Neutrophil (primary cell): ENCODE results near the gene PIEZO1.

ENCODE experiments used
- H3K27ac ChIP-seq: fragments of 200-600 bp; sonication (generic); 2 replicates; pipeline ENCODE4 v1.5.1; 2016; ENCODE audit warnings: mild to moderate bottlenecking, moderate library complexity
- H3K27me3 ChIP-seq: fragments of 200-600 bp; sonication (generic); 2 replicates; pipeline ENCODE4 v1.6.0; 2016; ENCODE audit warnings: mild to moderate bottlenecking
- H3K36me3 ChIP-seq: fragments of 200-600 bp; sonication (generic); 2 replicates; pipeline ENCODE4 v1.5.1; 2017
- H3K4me1 ChIP-seq, 2 experiments: fragments of 200-600 bp in 1 of 2; sonication (generic) in 1 of 2; 1 replicate in 1 of 2; 2 replicates in 1 of 2; pipeline versions ENCODE4 v1.5.1 to v1.6.1; 2013 to 2016; ENCODE audit warnings: low read depth in 1 of 2, low read length in 1 of 2, mild to moderate bottlenecking in 1 of 2, moderate library complexity in 1 of 2; ENCODE audit not compliant: control insufficient read depth in 1 of 2, insufficient read depth in 1 of 2
- H3K4me3 ChIP-seq, 2 experiments: fragments of 200-600 bp in 1 of 2; sonication (generic) in 1 of 2; 1 replicate in 1 of 2; 2 replicates in 1 of 2; pipeline ENCODE4 v1.5.1; 2013 to 2016; ENCODE audit warnings: low read depth in 1 of 2, low read length in 1 of 2, mild to moderate bottlenecking in 1 of 2, moderate library complexity in 1 of 2
- H3K9me3 ChIP-seq: fragments of 200-600 bp; sonication (generic); 2 replicates; pipeline ENCODE4 v1.5.1; 2016
- TF ChIP-seq, protein P1 (sequence below): fragments of 200-600 bp; sonication (generic); IDR thresholded peaks from 2 replicates; pipeline ENCODE4 v1.5.1; 2016; ENCODE audit warnings: antibody characterized with exemption

PIEZO1 gene

DNA sequence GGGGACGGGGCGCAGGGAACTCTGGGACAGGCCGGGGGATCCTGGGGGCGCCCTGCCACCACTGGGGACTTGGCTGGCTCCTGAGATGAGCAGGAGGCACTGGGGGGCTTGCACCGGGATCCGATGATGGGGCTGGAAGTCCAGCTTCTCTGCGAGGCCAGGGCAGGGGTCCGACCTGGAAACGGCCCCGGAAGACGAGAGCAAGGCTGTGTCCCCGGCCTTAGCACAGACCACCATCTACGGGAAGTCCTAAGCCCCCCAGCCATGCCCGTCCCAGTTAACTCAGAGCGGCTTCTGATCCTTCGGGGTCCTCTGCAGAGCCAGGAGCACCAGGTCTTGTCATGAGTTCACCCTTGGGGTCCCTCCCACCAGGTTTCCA is 19.1 kb upstream of the PIEZO1 start:
- H3K4me3 ChIP-seq = peak overlapping the region in 1 of 2 experiments; percentile 82

DNA sequence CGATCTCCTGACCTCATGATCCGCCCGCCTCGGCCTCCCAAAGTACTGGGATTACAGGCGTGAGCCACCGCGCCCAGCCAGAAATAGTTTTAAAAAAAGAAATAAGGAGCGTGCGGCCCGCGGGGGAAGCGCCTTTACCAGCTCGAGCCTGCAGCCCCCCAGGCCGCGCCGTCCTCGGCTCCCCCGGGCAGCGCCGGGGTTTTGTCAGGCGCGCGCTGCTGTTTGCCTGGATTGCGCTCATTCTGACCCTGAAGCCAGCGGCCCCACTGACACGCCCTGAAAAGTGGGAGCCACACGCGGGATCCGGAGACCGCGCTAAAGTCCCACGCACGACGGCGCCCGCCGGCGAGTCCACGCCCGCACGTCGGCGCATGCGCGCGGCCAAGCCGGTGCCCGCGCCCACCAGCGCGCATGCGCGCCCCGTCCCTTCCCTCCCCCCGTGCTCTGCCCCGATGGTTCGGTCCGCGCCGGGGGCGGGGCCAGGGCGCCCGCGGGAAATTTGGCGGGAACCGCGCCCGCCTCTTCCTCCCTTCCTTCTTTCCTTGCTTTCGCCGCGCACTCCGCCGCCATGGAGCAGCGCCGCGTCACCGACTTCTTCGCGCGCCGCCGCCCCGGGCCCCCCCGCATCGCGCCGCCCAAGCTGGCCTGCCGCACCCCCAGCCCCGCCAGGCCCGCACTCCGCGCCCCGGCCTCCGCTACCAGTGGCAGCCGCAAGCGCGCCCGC is 18.4 kb upstream of the PIEZO1 start, which contains the start of gene CDT1:
Gene CDT1, plus strand, starts transcription at position 526 of the 724 bp plus-strand sequence. Its CDS starts 43 bp downstream, at position 569.
- Histone ChIP-seq H3K9me3 (no peaks in the 10 kb centered on the region), H3K4me1 (peaks cover 38 to 39% of the 10 kb centered on the region in 2 experiments), H3K27me3 (no peaks in the 10 kb centered on the region), H3K4me3 (peak within 1 kb of the TSS; percentile 82), H3K27ac (peak within 1 kb of the TSS; percentile 64), H3K36me3 (peaks cover 5% of the 10 kb centered on the region)
- TF ChIP-seq, protein P1, sequence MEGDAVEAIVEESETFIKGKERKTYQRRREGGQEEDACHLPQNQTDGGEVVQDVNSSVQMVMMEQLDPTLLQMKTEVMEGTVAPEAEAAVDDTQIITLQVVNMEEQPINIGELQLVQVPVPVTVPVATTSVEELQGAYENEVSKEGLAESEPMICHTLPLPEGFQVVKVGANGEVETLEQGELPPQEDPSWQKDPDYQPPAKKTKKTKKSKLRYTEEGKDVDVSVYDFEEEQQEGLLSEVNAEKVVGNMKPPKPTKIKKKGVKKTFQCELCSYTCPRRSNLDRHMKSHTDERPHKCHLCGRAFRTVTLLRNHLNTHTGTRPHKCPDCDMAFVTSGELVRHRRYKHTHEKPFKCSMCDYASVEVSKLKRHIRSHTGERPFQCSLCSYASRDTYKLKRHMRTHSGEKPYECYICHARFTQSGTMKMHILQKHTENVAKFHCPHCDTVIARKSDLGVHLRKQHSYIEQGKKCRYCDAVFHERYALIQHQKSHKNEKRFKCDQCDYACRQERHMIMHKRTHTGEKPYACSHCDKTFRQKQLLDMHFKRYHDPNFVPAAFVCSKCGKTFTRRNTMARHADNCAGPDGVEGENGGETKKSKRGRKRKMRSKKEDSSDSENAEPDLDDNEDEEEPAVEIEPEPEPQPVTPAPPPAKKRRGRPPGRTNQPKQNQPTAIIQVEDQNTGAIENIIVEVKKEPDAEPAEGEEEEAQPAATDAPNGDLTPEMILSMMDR = peak; percentile 35

More for the DNA sequence above, 19.1 kb upstream of the PIEZO1 start:
- Histone ChIP-seq H3K9me3 (no peaks in the 10 kb centered on the region), H3K27ac (no peak overlapping the region), H3K27me3 (no peaks in the 10 kb centered on the region), H3K4me1 (peaks cover 37 to 39% of the 10 kb centered on the region in 2 experiments), H3K36me3 (peaks cover 7% of the 10 kb centered on the region)
- TF ChIP-seq, protein P1 = no peak

DNA sequence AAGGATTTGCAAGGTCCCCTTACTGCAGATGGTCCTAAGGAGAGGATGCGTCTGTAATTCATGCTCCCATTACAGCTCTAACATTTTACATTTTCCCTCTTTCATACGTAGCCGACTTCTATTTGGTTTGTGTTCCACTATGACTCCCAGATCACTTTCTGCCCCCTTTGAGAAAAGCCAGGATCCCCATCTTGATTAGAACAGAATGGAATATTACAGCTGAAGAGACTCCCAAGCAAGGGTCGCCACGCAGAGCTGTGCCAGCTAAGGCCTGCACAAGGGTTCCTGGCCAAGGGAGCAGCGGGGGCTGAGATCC is 15.2 kb upstream of the PIEZO1 start:
- no peak overlapping the region for H3K4me3 ChIP-seq
- no peaks in the 10 kb centered on the region for H3K27me3 ChIP-seq
- TF ChIP-seq, protein P1 = no peak
- H3K27ac ChIP-seq = peak overlapping the region; percentile 1
- H3K9me3 ChIP-seq = no peaks in the 10 kb centered on the region
- H3K4me1 ChIP-seq = peaks cover 42 to 45% of the 10 kb centered on the region in 2 experiments
- no peaks in the 10 kb centered on the region for H3K36me3 ChIP-seq

DNA sequence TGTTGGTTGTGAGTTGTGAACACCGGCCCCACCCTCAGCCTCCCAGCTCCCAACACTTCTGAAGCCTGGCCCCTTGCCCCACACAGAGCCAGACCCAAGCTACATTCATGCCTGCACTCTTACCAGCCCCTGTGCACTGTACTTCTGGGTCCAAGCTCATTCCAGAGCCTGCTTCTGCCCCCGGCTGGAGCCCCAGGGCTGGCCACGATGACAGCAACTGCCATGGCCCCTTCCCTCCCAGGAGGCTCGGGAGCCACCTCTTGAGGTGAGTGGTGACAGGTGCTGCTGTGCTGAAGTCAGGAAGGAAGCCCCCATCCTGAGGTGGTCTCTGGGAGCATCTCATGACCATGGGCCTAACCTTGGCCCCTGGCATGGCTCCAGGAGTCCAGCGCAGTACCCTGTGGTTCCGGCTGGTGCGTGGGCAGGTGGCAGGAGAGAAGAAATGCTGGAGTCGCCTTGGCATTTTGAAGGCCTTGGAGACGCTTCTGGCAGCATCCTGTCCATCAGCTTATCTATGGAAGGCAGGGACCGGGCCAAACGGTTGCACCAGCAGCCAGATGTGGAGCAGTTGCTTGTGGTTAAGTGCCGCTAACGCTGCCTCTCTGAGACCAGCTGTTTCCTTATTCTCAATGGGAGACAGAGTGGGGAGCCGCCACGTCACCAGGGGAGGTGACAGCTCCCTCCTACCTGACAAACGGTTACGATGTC is 14.7 kb upstream of the PIEZO1 start:
- peak overlapping the region; percentile 1 for H3K27ac ChIP-seq
- H3K9me3 ChIP-seq = no peaks in the 10 kb centered on the region
- peaks cover 45 to 49% of the 10 kb centered on the region in 2 experiments for H3K4me1 ChIP-seq
- H3K27me3 ChIP-seq = no peaks in the 10 kb centered on the region
- TF ChIP-seq, protein P1 = no peak
- H3K36me3 ChIP-seq = no peaks in the 10 kb centered on the region
- no peak overlapping the region for H3K4me3 ChIP-seq

DNA sequence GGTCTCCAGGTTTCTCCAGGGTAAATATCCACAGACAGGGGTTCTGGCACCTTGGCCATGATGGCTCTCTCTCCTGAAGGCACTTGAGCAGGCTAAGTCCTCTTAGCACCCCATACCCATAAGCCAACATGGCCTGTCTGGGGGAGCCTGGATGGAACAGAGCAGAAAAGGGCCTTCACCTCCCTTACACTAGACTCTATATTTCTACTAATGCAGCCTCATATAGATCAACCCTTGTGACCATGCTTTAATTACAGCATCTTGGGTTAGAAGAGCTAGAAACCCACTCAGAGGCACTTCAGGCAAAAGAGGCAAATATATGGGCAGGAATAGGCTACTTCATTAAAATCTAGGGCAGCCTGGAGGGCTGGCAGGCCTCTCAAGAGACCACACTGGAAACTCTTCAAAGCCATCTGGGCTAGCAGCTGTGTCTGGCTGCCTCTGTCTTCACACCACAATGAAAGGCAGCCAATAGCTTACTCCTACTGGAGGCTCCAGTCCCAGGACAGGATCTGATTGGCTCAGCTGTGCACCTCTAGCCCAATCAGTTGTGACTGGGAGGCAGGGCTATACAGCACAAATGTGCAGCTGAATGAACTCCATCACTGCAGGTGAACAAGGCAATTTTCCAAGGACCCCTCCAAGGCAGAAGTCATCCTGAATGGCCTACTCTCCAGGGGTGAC is 13.9 kb upstream of the PIEZO1 start:
- TF ChIP-seq, protein P1 = no peak
- Histone ChIP-seq H3K9me3 (no peaks in the 10 kb centered on the region), H3K4me3 (no peak overlapping the region), H3K36me3 (no peaks in the 10 kb centered on the region), H3K4me1 (peaks cover 45 to 49% of the 10 kb centered on the region in 2 experiments), H3K27me3 (no peaks in the 10 kb centered on the region), H3K27ac (no peak overlapping the region)
